GM18502 (cell line): ENCODE measurements around the gene CIART.
A peak's percentile ranks its signal among the peaks of the same experiment; 100 is the strongest.
"Not testable (repeated sequence)": the region's sequence is repeated elsewhere in the genome, so short reads cannot be mapped to it uniquely, and the experiment has no call there.

Experiments used
- ATAC-seq: cut with Tn5 transposase; IDR thresholded peaks from one replicate; pipeline ENCODE4 v1.9.1; 2021; ENCODE audit warnings: mild to moderate bottlenecking; ENCODE audit not compliant: unreplicated experiment, poor library complexity

The CIART gene

GRCh38 chr1:150281758-150282557, at the start of gene CIART:
Gene CIART, plus strand, starts transcription at chr1:150282554. Its CDS starts 714 bp downstream, at chr1:150283268.
- no peak for ATAC-seq

- not testable (repeated sequence) for ATAC-seq
Measured at GRCh38 chr1:150232921-150233320, 49.4 kb upstream of the CIART start.

GRCh38 chr1:150233359-150234308, 48.7 kb upstream of the CIART start:
- no peak for ATAC-seq

- no peak for ATAC-seq
Measured at GRCh38 chr1:150234309-150234565, 48.1 kb upstream of the CIART start.

- ATAC-seq, result peak; percentile 55
Measured at GRCh38 chr1:150234566-150235293, 47.6 kb upstream of the CIART start.

- no peak for ATAC-seq
Measured at GRCh38 chr1:150235294-150235851, 47.0 kb upstream of the CIART start.

GRCh38 chr1:150235852-150236613, 46.3 kb upstream of the CIART start, which contains the start of gene ANP32E:
Gene ANP32E, minus strand, starts transcription at chr1:150236112. Its CDS starts 326 bp downstream, at chr1:150235786.
- ATAC-seq, result peak; percentile 82

- ATAC-seq, result no peak
Measured at GRCh38 chr1:150236614-150237100, 45.7 kb upstream of the CIART start.

GRCh38 chr1:150237176-150237575, 45.2 kb upstream of the CIART start:
- not testable (repeated sequence) for ATAC-seq

- no peak for ATAC-seq
Measured at GRCh38 chr1:150237746-150238145, 44.6 kb upstream of the CIART start.

GRCh38 chr1:150243003-150243402, 39.4 kb upstream of the CIART start:
- no peak for ATAC-seq

GRCh38 chr1:150249936-150250335, 32.4 kb upstream of the CIART start:
- no peak for ATAC-seq

GRCh38 chr1:150256198-150256553, 26.2 kb upstream of the CIART start:
- no peak for ATAC-seq

- no peak for ATAC-seq
Measured at GRCh38 chr1:150256554-150257341, 25.6 kb upstream of the CIART start.

- ATAC-seq, result no peak
Measured at GRCh38 chr1:150257624-150258585, 24.4 kb upstream of the CIART start, which contains the start of gene CA14. Gene CA14, plus strand, starts transcription at chr1:150257774. Its CDS starts 355 bp downstream, at chr1:150258129.

- ATAC-seq, result no peak
Measured at GRCh38 chr1:150259217-150259616, 23.1 kb upstream of the CIART start.
